GM12878 (cell line): ENCODE measurements around the gene EPHB1. TPM values are rescaled to one million over a fixed set of nuclear protein-coding genes. Genes with fewer than 3 reads are reported as not detected.

Source experiments
- ATAC-seq: fragments of 200-7000 bp; cut with Tn5 transposase; 3 replicates; pipeline ENCODE4 v1.9.1; 2020; ENCODE audit warnings: mild to moderate bottlenecking, moderate library complexity
- BruUV-seq: library from RNA; stranded (reverse); fragments of 400-500 nt; replicated peaks from 2 replicates; lab custom pipeline; 2021; lab: Mats Ljungman, UMichigan
- CTCF ChIA-PET: fragments of 300-600 bp; sonication (Branson Sonifier 250); formaldehyde crosslinking; extraction: SDS; loops from one replicate; lab custom pipeline; 2021; ENCODE audit warnings: inconsistent platforms; lab: Yijun Ruan, JAX
- POLR2A ChIA-PET: fragments of 350-600 bp; formaldehyde crosslinking; extraction: SDS; loops from one replicate; lab custom pipeline; 2021; ENCODE audit warnings: inconsistent platforms; lab: Charles Lee
- RAD21 ChIA-PET: fragments of 300-600 bp; sonication (Branson Sonifier 250); formaldehyde crosslinking; loops from one replicate; lab custom pipeline; 2023; ENCODE audit warnings: antibody characterized with exemption; ENCODE audit not compliant: unreplicated experiment; lab: Charles Lee
- SMC1A ChIA-PET: fragments of 300-600 bp; sonication (Branson Sonifier 250); formaldehyde crosslinking; loops from one replicate; lab custom pipeline; 2023; ENCODE audit not compliant: unreplicated experiment, uncharacterized antibody; lab: Charles Lee
- DNase-seq: peaks from one replicate; pipeline ENCODE4 v3.0.0-alpha.2; 2011; ENCODE audit warnings: low read depth, low spot score
- FAIRE-seq: peaks from 3 replicates; lab custom pipeline; 2011; peaks lifted over from hg19 to GRCh38; lab: Jason Lieb, UNC
- H2AFZ ChIP-seq: 2 replicates; pipeline ENCODE4 v1.6.0; 2011; ENCODE audit warnings: low read depth, low read length, control low read depth; ENCODE audit not compliant: control insufficient read depth
- H3K27ac ChIP-seq: 2 replicates; pipeline ENCODE4 v1.5.1; 2011; ENCODE audit warnings: control low read depth; ENCODE audit not compliant: control insufficient read depth, insufficient read depth
- H3K27me3 ChIP-seq, 2 experiments: replicated peaks in 1 of 2; 2 replicates each; pipeline versions ENCODE4 v1.6.0 to v1.6.1; 2011; ENCODE audit warnings: low read length in 1 of 2; ENCODE audit not compliant: control insufficient read depth in 2 of 2, insufficient read depth in 2 of 2
- H3K36me3 ChIP-seq, 2 experiments: 2 replicates each; pipeline ENCODE4 v1.5.1; 2011; ENCODE audit warnings: low read length in 1 of 2; ENCODE audit not compliant: control insufficient read depth in 2 of 2, insufficient read depth in 2 of 2
- H3K4me1 ChIP-seq: 2 replicates; pipeline ENCODE4 v1.6.1; 2011; ENCODE audit warnings: mild to moderate bottlenecking, low read length, moderate library complexity, mixed read lengths; ENCODE audit not compliant: control insufficient read depth, insufficient read depth
- H3K4me2 ChIP-seq: 2 replicates; pipeline ENCODE4 v1.6.0; 2011; ENCODE audit warnings: control low read depth; ENCODE audit not compliant: control insufficient read depth, insufficient read depth
- H3K4me3 ChIP-seq: fragments of 200-600 bp; sonication (generic); 2 replicates; pipeline ENCODE4 v1.5.1; 2016
- H3K79me2 ChIP-seq: 2 replicates; pipeline ENCODE4 v1.6.0; 2011; ENCODE audit warnings: low read length; ENCODE audit not compliant: control insufficient read depth, insufficient read depth
- H3K9ac ChIP-seq: 2 replicates; pipeline ENCODE4 v1.8.0; 2011; ENCODE audit warnings: low read length, control low read depth, mixed read lengths; ENCODE audit not compliant: control insufficient read depth, insufficient read depth
- H3K9me3 ChIP-seq: replicated peaks from 3 replicates; pipeline ENCODE4 v1.5.1; 2011; ENCODE audit warnings: mild to moderate bottlenecking, low read length; ENCODE audit not compliant: control insufficient read depth, insufficient read depth
- H4K20me1 ChIP-seq: 2 replicates; pipeline ENCODE4 v1.6.0; 2011; ENCODE audit not compliant: control insufficient read depth, insufficient read depth
- BRCA1 ChIP-seq: IDR thresholded peaks from 2 replicates; pipeline ENCODE4 v1.6.1; 2011; ENCODE audit warnings: low read depth, low read length, improper control_type of control experiment
- CBX3 ChIP-seq: fragments of 200-600 bp; sonication (generic); IDR thresholded peaks from 2 replicates; pipeline ENCODE4 v1.6.1; 2016; ENCODE audit warnings: low read depth, borderline replicate concordance
- CHD4 ChIP-seq: fragments of 200-600 bp; sonication (generic); IDR thresholded peaks from 2 replicates; pipeline ENCODE4 v1.6.1; 2016; ENCODE audit warnings: mild to moderate bottlenecking
- CREM ChIP-seq: IDR thresholded peaks from 2 replicates; pipeline ENCODE4 v1.6.1; 2014; ENCODE audit warnings: antibody characterized with exemption, low read depth
- EGR1 ChIP-seq, 2 experiments: IDR thresholded peaks; 1 replicate in 1 of 2; 2 replicates in 1 of 2; pipeline ENCODE4 v1.6.1; 2011 to 2012; ENCODE audit warnings: low read depth in 2 of 2, low read length in 2 of 2, borderline replicate concordance in 1 of 2, mild to moderate bottlenecking in 1 of 2, moderate library complexity in 1 of 2
- HDAC2 ChIP-seq: fragments of 200-600 bp; sonication (generic); IDR thresholded peaks from 2 replicates; pipeline ENCODE4 v1.6.1; 2017
- IRF4 ChIP-seq: IDR thresholded peaks from 2 replicates; pipeline ENCODE4 v1.6.1; 2011; ENCODE audit warnings: low read depth, low read length
- POU2F2 ChIP-seq: IDR thresholded peaks from 3 replicates; pipeline ENCODE4 v1.6.1; 2011; ENCODE audit warnings: low read depth, mild to moderate bottlenecking, low read length, borderline replicate concordance
- RAD21 ChIP-seq: IDR thresholded peaks from 2 replicates; pipeline ENCODE4 v1.6.1; 2011; ENCODE audit warnings: mild to moderate bottlenecking, low read depth, low read length, moderate library complexity; ENCODE audit not compliant: insufficient read depth
- RAD51 ChIP-seq: fragments of 450-650 bp; IDR thresholded peaks from 2 replicates; pipeline ENCODE4 v1.6.1; 2016; ENCODE audit warnings: moderate library complexity, mild to moderate bottlenecking, inconsistent platforms
- TCF7 ChIP-seq: IDR thresholded peaks from 2 replicates; pipeline ENCODE4 v1.6.1; 2014; ENCODE audit warnings: antibody characterized with exemption, borderline replicate concordance
- ZNF217 ChIP-seq: fragments of 450-650 bp; IDR thresholded peaks from 2 replicates; pipeline ENCODE4 v1.6.1; 2017; ENCODE audit warnings: antibody characterized with exemption, mild to moderate bottlenecking
- ZNF384 ChIP-seq: IDR thresholded peaks from 2 replicates; pipeline ENCODE4 v1.6.1; 2012; ENCODE audit warnings: low read depth, mild to moderate bottlenecking, low read length, improper control_type of control experiment, borderline replicate concordance
- WGBS: methylation state at CpG from one replicate; pipeline ENCODE4 v1.1.6; 2016; ENCODE audit warnings: low lambda C conversion rate; ENCODE audit not compliant: insufficient replicate concordance, insufficient coverage; ENCODE audit errors: missing lambda C conversion rate; 5-methylcytosine and 5-hydroxymethylcytosine counted together
- in situ Hi-C: fragments of 300-500 bp; cut with MboI; formaldehyde crosslinking; loops from 9 replicates; pipeline ENCODE4 v1.14.3; 2018; ENCODE audit warnings: mixed read lengths
- intact Hi-C: fragments of 100-400 bp; cut with micrococcal nuclease; formaldehyde crosslinking; loops from one replicate; pipeline ENCODE4 v1.14.2; 2022; ENCODE audit not compliant: unreplicated experiment
- polyA plus RNA-seq, 11 experiments: library from polyadenylated mRNA; depleted of rRNA in 4 of 11; unstranded in 6 of 11; stranded (reverse) in 5 of 11; fragments of >200 nt; fragmentation: Nextera tagmentation in 4 of 11; fragmentation: Illumina TruSeq in 1 of 11; extraction: Ambion mirVana in 4 of 11; extraction: Trizol in 1 of 11; gene quantifications; 1 replicate in 1 of 11; 2 replicates in 10 of 11; pipeline versions ENCODE4 v1.2.1 to v1.2.3, GENCODE V29; 2011 to 2016; ENCODE audit warnings: inconsistent platforms in 2 of 11, missing spikeins in 2 of 11, low read depth in 1 of 11
- total RNA-seq, 4 experiments: library from RNA; depleted of rRNA in 3 of 4; stranded (reverse); fragments of >200 nt in 3 of 4; fragmentation: Illumina TruSeq in 1 of 4; extraction: Trizol in 1 of 4; gene quantifications; 2 replicates each; pipeline versions ENCODE4 v1.2.1 to v1.2.3, GENCODE V29; 2013 to 2021
- TF ChIP-seq, protein P1 (sequence below): fragments of 450-650 bp; IDR thresholded peaks from 2 replicates; pipeline ENCODE4 v1.6.1; 2018; ENCODE audit warnings: borderline replicate concordance, mild to moderate bottlenecking; ENCODE audit not compliant: partially characterized antibody
- TF ChIP-seq, protein P2 (sequence below): fragments of 450-650 bp; IDR thresholded peaks from 2 replicates; pipeline ENCODE4 v1.6.1; 2018; ENCODE audit warnings: mild to moderate bottlenecking, low read depth, moderate library complexity; ENCODE audit not compliant: partially characterized antibody

The EPHB1 gene
- total and polyA plus RNA-seq, 10 of the 15 experiments (the other 5 are each of a cell fraction or from before 2014, with no cell fraction given): 0.33 to 23.8 (median 1.2) TPM

DNA sequence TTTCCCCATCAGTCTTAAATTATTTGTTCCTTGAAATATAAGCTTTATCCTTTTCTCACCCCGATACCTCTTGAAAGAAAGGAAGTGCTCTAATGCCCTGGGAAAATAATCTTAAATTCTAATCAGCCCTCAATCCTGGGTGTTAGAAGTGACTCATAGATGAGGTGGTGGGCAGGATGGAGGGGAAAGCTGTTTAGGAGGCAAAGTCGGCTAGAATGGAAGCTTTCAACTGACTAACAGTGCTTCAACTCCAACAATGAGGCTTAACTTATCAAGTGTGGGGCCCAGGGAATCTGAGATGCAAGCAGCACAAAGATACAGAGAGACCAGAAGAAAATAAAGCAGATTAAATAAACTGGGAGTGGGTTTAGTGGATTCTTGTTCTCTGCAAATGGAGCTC, 175.8 kb downstream of the EPHB1 start:
- RAD21 ChIA-PET: no interaction called here
- H3K9me3 ChIP-seq: no peaks in the 10 kb centered on the region; the same call in 2 of the 3 replicates
- H4K20me1 ChIP-seq: no peaks in the 10 kb centered on the region
- DNase-seq (no peak), ATAC-seq (no peak), FAIRE-seq (no peak)
- no peak overlapping the region for H3K9ac ChIP-seq
- no peak overlapping the region for H2AFZ ChIP-seq
- no TSS peak for BruUV-seq
- SMC1A ChIA-PET: interaction anchor here (1.0 to 1.7 kb wide), 7 partner anchors 8 to 176 kb away, joined by 3 to 5 read pairs (median 3); partner anchors contain the start of gene EPHB1
- in situ Hi-C loops (no loop called here), intact Hi-C loops (no loop called here)
- WGBS: 71% methylated on average over 2 of the region's 2 CpGs
- no peak overlapping the region for H3K4me3 ChIP-seq
- H3K27ac ChIP-seq: no peak overlapping the region
- no peak overlapping the region for H3K4me2 ChIP-seq
- no peaks in the 10 kb centered on the region for H3K27me3 ChIP-seq
- H3K36me3 ChIP-seq: peaks cover 0 to 1% of the 10 kb centered on the region in 2 experiments; a peak in 2 of 4 replicates
- no peaks in the 10 kb centered on the region for H3K4me1 ChIP-seq
- CTCF ChIA-PET: interaction anchor here (0.6 to 1.7 kb wide), 4 partner anchors 53 to 469 kb away, joined by 3 to 4 read pairs (median 3); partner anchors contain the start of gene EPHB1
- POLR2A ChIA-PET: interaction anchor here (1.3 kb wide), 1 partner anchor 22 kb away, joined by 3 read pairs; no protein-coding TSS in a partner anchor
- TF ChIP-seq POU2F2 (no peak), CBX3 (no peak), CHD4 (no peak), BRCA1 (no peak), EGR1 (IDR thresholded peaks at IDR 0.05; ENCODE audit: borderline replicate concordance in 1 of 2, low read depth in 2 of 2, low read length in 2 of 2) (no peak), IRF4 (no peak), RAD21 (no peak), ZNF217 (no peak), HDAC2 (no peak), TCF7 (no peak), ZNF384 (no peak), CREM (no peak), RAD51 (no peak)
- TF ChIP-seq, protein P1, sequence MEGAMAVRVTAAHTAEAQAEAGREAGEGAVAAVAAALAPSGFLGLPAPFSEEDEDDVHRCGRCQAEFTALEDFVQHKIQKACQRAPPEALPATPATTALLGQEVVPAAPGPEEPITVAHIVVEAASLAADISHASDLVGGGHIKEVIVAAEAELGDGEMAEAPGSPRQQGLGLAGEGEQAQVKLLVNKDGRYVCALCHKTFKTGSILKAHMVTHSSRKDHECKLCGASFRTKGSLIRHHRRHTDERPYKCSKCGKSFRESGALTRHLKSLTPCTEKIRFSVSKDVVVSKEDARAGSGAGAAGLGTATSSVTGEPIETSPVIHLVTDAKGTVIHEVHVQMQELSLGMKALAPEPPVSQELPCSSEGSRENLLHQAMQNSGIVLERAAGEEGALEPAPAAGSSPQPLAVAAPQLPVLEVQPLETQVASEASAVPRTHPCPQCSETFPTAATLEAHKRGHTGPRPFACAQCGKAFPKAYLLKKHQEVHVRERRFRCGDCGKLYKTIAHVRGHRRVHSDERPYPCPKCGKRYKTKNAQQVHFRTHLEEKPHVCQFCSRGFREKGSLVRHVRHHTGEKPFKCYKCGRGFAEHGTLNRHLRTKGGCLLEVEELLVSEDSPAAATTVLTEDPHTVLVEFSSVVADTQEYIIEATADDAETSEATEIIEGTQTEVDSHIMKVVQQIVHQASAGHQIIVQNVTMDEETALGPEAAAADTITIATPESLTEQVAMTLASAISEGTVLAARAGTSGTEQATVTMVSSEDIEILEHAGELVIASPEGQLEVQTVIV: no peak
- TF ChIP-seq, protein P2, sequence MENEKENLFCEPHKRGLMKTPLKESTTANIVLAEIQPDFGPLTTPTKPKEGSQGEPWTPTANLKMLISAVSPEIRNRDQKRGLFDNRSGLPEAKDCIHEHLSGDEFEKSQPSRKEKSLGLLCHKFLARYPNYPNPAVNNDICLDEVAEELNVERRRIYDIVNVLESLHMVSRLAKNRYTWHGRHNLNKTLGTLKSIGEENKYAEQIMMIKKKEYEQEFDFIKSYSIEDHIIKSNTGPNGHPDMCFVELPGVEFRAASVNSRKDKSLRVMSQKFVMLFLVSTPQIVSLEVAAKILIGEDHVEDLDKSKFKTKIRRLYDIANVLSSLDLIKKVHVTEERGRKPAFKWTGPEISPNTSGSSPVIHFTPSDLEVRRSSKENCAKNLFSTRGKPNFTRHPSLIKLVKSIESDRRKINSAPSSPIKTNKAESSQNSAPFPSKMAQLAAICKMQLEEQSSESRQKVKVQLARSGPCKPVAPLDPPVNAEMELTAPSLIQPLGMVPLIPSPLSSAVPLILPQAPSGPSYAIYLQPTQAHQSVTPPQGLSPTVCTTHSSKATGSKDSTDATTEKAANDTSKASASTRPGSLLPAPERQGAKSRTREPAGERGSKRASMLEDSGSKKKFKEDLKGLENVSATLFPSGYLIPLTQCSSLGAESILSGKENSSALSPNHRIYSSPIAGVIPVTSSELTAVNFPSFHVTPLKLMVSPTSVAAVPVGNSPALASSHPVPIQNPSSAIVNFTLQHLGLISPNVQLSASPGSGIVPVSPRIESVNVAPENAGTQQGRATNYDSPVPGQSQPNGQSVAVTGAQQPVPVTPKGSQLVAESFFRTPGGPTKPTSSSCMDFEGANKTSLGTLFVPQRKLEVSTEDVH: no peak
- TF ChIP-seq, all 136 proteins: peak for 0
- no peaks in the 10 kb centered on the region for H3K79me2 ChIP-seq
